MM.1S (cell line): ENCODE measurements around the gene CYP4V2.

ENCODE experiments used
- CTCF ChIP-seq: fragments of 300-600 bp; sonication (generic); IDR thresholded peaks from 2 replicates; pipeline ENCODE4 v1.5.1; 2016; ENCODE audit warnings: antibody characterized with exemption, low read length, mixed read lengths
- EZH2 ChIP-seq: fragments of 300-600 bp; sonication (generic); optimal IDR thresholded peaks from 2 replicates; pipeline ENCODE3; 2017; ENCODE audit warnings: low read depth, mild to moderate bottlenecking, antibody characterized with exemption, low read length, mixed read lengths
- EZH2phosphoT487 ChIP-seq: fragments of 300-600 bp; sonication (generic); IDR thresholded peaks from 2 replicates; pipeline ENCODE4 v1.6.1; 2018; ENCODE audit warnings: antibody characterized with exemption, low read length

GRCh38 chr4:186167605-186168004 lies 23.8 kb upstream of the CYP4V2 start:
- TF ChIP-seq CTCF (no peak), EZH2 (no peak), EZH2phosphoT487 (no peak)
